Fibroblast of lung (primary cell): ENCODE data around the gene JPH3. TPM values are rescaled to one million over a fixed set of nuclear protein-coding genes. Genes with fewer than 3 reads are reported as not detected.
A peak's percentile ranks its signal among the peaks of the same experiment; 100 is the strongest.

Source experiments
- DNase-seq, 2 donors: peaks; one replicate each; pipeline versions ENCODE4 v3.0.0 to v3.0.0-alpha.2; 2010; ENCODE audit warnings: low read depth in 2 of 2
- H2AFZ ChIP-seq: 2 replicates; pipeline ENCODE4 v1.5.1; 2012; ENCODE audit warnings: low read length, control low read depth, inconsistent platforms
- H3K27ac ChIP-seq: 2 replicates; pipeline ENCODE4 v1.5.1; 2011; ENCODE audit warnings: low read length, control low read depth; ENCODE audit not compliant: insufficient read depth
- H3K27me3 ChIP-seq: 2 replicates; pipeline ENCODE4 v1.5.1; 2011; ENCODE audit warnings: mild to moderate bottlenecking, low read length; ENCODE audit not compliant: control insufficient read depth, insufficient read depth
- H3K36me3 ChIP-seq: 2 replicates; pipeline ENCODE4 v1.5.1; 2011; ENCODE audit warnings: low read length; ENCODE audit not compliant: control insufficient read depth, insufficient read depth
- H3K4me1 ChIP-seq: 2 replicates; pipeline ENCODE4 v1.5.1; 2011; ENCODE audit warnings: low read length; ENCODE audit not compliant: control insufficient read depth, insufficient read depth; ENCODE audit errors: extremely low read depth
- H3K4me2 ChIP-seq: 2 replicates; pipeline ENCODE4 v1.5.1; 2011; ENCODE audit warnings: low read length, control low read depth; ENCODE audit not compliant: insufficient read depth; ENCODE audit errors: extremely low read depth
- H3K4me3 ChIP-seq, 4 experiments: fragments of 200-600 bp in 1 of 4; sonication (generic) in 1 of 4; replicated peaks in 1 of 4; 2 replicates each; pipeline ENCODE4 v1.5.1; 2011 to 2016; ENCODE audit warnings: low read length in 4 of 4, low read depth in 3 of 4, mild to moderate bottlenecking in 3 of 4, control low read depth in 2 of 4, inconsistent platforms in 1 of 4, mixed read lengths in 1 of 4; ENCODE audit not compliant: insufficient read depth in 1 of 4; ENCODE audit errors: control extremely low read depth in 1 of 4
- H3K79me2 ChIP-seq: 2 replicates; pipeline ENCODE4 v1.5.1; 2012; ENCODE audit warnings: mild to moderate bottlenecking, low read length, inconsistent platforms; ENCODE audit not compliant: control insufficient read depth, insufficient read depth
- H3K9ac ChIP-seq: 2 replicates; pipeline ENCODE4 v1.5.1; 2011; ENCODE audit warnings: mild to moderate bottlenecking, low read length, control low read depth; ENCODE audit not compliant: insufficient read depth
- H3K9me3 ChIP-seq: 2 replicates; pipeline ENCODE4 v1.5.1; 2012; ENCODE audit warnings: low read depth, low read length; ENCODE audit not compliant: control insufficient read depth, insufficient read depth
- H4K20me1 ChIP-seq: 2 replicates; pipeline ENCODE4 v1.5.1; 2011; ENCODE audit warnings: low read length; ENCODE audit not compliant: control insufficient read depth, insufficient read depth; ENCODE audit errors: extremely low read depth
- EZH2 ChIP-seq: IDR thresholded peaks from 2 replicates; pipeline ENCODE4 v1.5.1; 2012; ENCODE audit warnings: low read length, control low read depth, mild to moderate bottlenecking; ENCODE audit errors: missing control alignments
- polyA plus RNA-seq, 2 donors: library from polyadenylated mRNA; depleted of rRNA in 1 of 2; stranded (reverse) in 1 of 2; unstranded in 1 of 2; fragments of >200 nt; gene quantifications; 2 replicates each; pipeline ENCODE4 v1.2.1, GENCODE V29; 2011 to 2012; ENCODE audit warnings: missing spikeins in 1 of 2
- total RNA-seq: library from RNA; depleted of rRNA; stranded (reverse); fragments of >200 nt; gene quantifications from 2 replicates; pipeline ENCODE4 v1.2.1, GENCODE V29; 2014
- TF ChIP-seq, protein P1 (sequence below), 2 donors: IDR thresholded peaks in 1 of 2; conservative IDR thresholded peaks in 1 of 2; 1 replicate in 1 of 2; 2 replicates in 1 of 2; pipeline ENCODE4 v1.5.1; 2011 to 2012; ENCODE audit warnings: low read length in 2 of 2, control low read depth in 1 of 2, inconsistent platforms in 1 of 2, low read depth in 1 of 2, mild to moderate bottlenecking in 1 of 2

The JPH3 gene
- total and polyA plus RNA-seq, 2 donors (not counting 1 experiment from before 2014, with no cell fraction given): 0.01 TPM; not detected in 1

- H3K4me2 ChIP-seq: no peak overlapping the region
- H3K9ac ChIP-seq: no peak overlapping the region
- peaks cover under 1% of the 10 kb centered on the region for H3K27me3 ChIP-seq
- no peaks in the 10 kb centered on the region for H3K79me2 ChIP-seq
- no peaks in the 10 kb centered on the region for H3K36me3 ChIP-seq
- DNase-seq: peak; percentile 29 to 41
- H3K4me3 ChIP-seq: no peak overlapping the region
- H3K9me3 ChIP-seq: no peaks in the 10 kb centered on the region
- H3K4me1 ChIP-seq: no peaks in the 10 kb centered on the region
- no peak for TF ChIP-seq EZH2
- TF ChIP-seq, protein P1, sequence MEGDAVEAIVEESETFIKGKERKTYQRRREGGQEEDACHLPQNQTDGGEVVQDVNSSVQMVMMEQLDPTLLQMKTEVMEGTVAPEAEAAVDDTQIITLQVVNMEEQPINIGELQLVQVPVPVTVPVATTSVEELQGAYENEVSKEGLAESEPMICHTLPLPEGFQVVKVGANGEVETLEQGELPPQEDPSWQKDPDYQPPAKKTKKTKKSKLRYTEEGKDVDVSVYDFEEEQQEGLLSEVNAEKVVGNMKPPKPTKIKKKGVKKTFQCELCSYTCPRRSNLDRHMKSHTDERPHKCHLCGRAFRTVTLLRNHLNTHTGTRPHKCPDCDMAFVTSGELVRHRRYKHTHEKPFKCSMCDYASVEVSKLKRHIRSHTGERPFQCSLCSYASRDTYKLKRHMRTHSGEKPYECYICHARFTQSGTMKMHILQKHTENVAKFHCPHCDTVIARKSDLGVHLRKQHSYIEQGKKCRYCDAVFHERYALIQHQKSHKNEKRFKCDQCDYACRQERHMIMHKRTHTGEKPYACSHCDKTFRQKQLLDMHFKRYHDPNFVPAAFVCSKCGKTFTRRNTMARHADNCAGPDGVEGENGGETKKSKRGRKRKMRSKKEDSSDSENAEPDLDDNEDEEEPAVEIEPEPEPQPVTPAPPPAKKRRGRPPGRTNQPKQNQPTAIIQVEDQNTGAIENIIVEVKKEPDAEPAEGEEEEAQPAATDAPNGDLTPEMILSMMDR (conservative IDR thresholded peaks at IDR 0.05 in 1 of 2, IDR thresholded peaks at IDR 0.05 in 1 of 2; ENCODE audit: low read depth in 1 of 2, low read length in 2 of 2): no peak
- H4K20me1 ChIP-seq: no peaks in the 10 kb centered on the region
- H3K27ac ChIP-seq: no peak overlapping the region
- no peak overlapping the region for H2AFZ ChIP-seq
These were observed 59.3 kb downstream of the JPH3 start for GRCh38 chr16:87661561-87661960.

GRCh38 chr16:87662254-87663204 lies 60.2 kb downstream of the JPH3 start:
- Histone ChIP-seq H4K20me1 (no peaks in the 10 kb centered on the region), H2AFZ (no peak overlapping the region), H3K9ac (no peak overlapping the region), H3K4me3 (no peak overlapping the region), H3K4me2 (no peak overlapping the region), H3K27ac (no peak overlapping the region), H3K79me2 (no peaks in the 10 kb centered on the region), H3K4me1 (no peaks in the 10 kb centered on the region), H3K36me3 (no peaks in the 10 kb centered on the region), H3K27me3 (no peaks in the 10 kb centered on the region), H3K9me3 (no peaks in the 10 kb centered on the region)
- TF ChIP-seq, protein P1 (conservative IDR thresholded peaks at IDR 0.05 in 1 of 2, IDR thresholded peaks at IDR 0.05 in 1 of 2; ENCODE audit: low read depth in 1 of 2, low read length in 2 of 2): no peak
- TF ChIP-seq EZH2: no peak
- no peak for DNase-seq

DNA sequence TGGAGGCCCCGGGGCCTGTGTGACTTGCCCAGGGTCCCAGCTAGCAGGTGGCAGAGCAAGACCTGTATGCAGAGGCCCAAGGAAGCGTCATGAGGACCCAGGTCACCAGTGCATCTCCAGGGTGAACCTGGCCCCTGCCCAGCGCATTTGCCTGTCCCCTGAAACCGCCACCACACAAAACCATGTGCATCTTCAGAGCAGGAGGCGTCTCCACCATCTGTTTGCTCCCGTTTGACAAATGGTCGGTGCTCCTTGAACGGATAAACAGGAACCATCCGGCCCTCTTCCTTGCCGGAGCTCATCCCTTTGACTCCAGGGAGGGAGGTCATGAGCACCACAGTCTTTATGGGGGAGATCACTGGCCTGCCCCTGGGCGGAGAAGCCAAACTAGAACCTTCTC lies 62.5 kb downstream of the JPH3 start:
- H4K20me1 ChIP-seq: no peaks in the 10 kb centered on the region
- no peaks in the 10 kb centered on the region for H3K4me1 ChIP-seq
- no peaks in the 10 kb centered on the region for H3K79me2 ChIP-seq
- no peak overlapping the region for H3K4me3 ChIP-seq
- DNase-seq: no peak
- H2AFZ ChIP-seq: no peak overlapping the region
- no peaks in the 10 kb centered on the region for H3K27me3 ChIP-seq
- no peaks in the 10 kb centered on the region for H3K36me3 ChIP-seq
- H3K9me3 ChIP-seq: no peaks in the 10 kb centered on the region
- TF ChIP-seq, protein P1 (conservative IDR thresholded peaks at IDR 0.05 in 1 of 2, IDR thresholded peaks at IDR 0.05 in 1 of 2; ENCODE audit: low read depth in 1 of 2, low read length in 2 of 2): no peak
- no peak for TF ChIP-seq EZH2
- no peak overlapping the region for H3K27ac ChIP-seq
- no peak overlapping the region for H3K4me2 ChIP-seq
- H3K9ac ChIP-seq: no peak overlapping the region
